GM21825 (cell line): ENCODE measurements around the gene ARV1.
"Not testable (repeated sequence)": the region's sequence is repeated elsewhere in the genome, so short reads cannot be mapped to it uniquely, and the experiment has no call there.

ENCODE experiments used
- ATAC-seq: cut with Tn5 transposase; IDR thresholded peaks from one replicate; pipeline ENCODE4 v1.9.1; 2021; ENCODE audit warnings: mild to moderate bottlenecking, moderate library complexity; ENCODE audit not compliant: unreplicated experiment

Gene ARV1

GRCh38 chr1:231040800-231041718 lies 62.2 kb downstream of the ARV1 start:
- no peak for ATAC-seq

DNA sequence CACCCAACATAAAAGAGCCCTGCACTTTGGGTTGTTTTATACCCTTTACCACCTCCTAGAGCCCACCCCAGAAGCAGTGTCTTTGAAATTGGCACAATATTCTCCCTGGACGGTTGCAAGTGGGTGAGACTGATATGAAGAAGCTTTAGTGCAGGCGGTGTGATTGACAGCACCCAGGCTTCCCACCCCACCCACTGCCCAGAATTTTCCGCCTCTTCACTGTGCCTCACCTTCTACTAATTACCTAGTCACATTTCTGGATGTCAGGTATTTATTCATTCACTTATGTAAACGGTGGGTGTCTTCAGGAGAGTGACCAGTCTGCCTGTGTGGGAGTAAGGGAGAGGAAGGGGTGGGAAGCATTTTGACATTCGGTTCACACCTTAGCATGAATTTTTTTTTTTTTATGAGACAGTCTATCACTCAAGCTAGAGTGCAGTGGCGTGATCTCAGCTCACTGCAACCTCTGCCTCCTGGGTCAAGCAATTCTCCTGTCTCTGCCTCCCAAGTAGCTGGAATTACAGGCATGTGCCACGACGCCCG lies 62.9 kb downstream of the ARV1 start:
- no peak for ATAC-seq

- no peak for ATAC-seq
These were observed 65.7 kb downstream of the ARV1 start for GRCh38 chr1:231044588-231044987.

DNA sequence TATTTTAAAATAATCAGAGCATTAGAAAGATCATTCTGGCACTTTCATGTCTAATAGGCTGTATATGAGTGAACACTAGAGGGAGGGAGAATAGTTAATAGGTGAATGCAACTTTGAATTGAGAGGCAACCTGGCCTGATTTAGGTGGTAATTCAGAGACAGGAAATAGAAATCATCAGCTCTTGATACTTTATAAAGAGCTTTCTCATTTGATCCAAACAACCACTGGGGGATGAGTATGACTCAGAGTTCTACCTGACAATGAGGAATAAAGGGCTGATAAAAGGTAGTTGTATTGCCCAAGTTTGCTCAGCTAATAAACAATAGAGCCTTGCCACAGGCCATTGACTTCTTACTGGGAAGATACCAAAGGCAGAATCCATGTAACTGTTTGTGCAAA lies 66.4 kb downstream of the ARV1 start:
- ATAC-seq, result no peak

- not testable (repeated sequence) for ATAC-seq
These were observed 67.2 kb downstream of the ARV1 start for GRCh38 chr1:231045921-231046729.

GRCh38 chr1:231046730-231047395 lies 68.0 kb downstream of the ARV1 start:
- ATAC-seq, result no peak

DNA sequence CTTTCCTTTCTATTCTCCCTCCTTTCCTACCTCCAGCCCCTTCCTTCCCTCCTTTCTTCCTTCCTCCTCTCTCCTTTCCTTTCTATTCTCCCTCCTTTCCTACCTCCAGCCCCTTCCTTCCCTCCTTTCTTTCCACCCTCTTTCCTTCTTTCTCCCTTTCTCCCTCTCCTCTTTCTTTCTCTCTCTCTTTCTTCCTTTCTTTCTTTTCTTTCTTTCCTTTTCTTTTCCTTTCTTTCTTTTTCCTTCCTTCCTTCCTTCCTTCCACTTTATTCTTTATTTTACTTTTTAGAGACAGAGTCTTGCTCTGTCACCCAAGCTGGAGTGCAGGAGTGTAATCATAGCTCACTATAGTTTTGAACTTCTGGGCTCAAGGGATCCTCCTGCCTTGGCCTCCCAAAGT lies 68.6 kb downstream of the ARV1 start:
- ATAC-seq, result not testable (repeated sequence)

- ATAC-seq, result not testable (repeated sequence)
These were observed 69.5 kb downstream of the ARV1 start for GRCh38 chr1:231048419-231048818.

- no peak for ATAC-seq
These were observed 70.5 kb downstream of the ARV1 start for GRCh38 chr1:231049121-231049979.
